CD4-positive, alpha-beta T cell treated with Interleukin-4 for 1 hour (primary cell): Measurements from ENCODE around the gene ABR.

Source experiments
- DNase-seq, 2 donors: peaks; one replicate each; pipeline ENCODE4 v3.0.0-alpha.2; 2020 to 2022

ABR gene

GRCh38 chr17:1025733-1026598 lies 153.8 kb downstream of the ABR start:
- no peak for DNase-seq

DNA sequence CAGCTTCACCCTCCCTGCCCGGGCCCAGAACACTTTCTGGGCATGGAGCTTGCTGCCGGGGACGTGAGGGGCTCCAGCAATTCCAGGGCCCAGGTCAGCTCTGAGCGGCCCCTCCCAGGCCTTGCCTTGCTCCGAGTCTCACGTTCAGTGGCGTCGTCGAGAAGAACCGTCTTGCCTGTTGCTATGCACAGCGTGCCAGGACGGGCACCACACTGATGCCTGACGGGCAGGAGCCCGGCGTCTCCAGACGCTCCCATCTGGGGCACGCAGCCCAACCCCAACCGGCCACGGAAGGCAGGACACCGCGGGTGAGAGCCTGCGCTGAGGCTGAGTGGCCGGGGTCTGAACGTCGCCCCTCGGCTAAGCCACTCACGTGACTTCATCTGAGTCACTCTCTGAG lies 155.7 kb downstream of the ABR start:
- DNase-seq: no peak

- DNase-seq: no peak
Observed at GRCh38 chr17:1022278-1023024, 157.3 kb downstream of the ABR start.

- DNase-seq: no peak
Observed at GRCh38 chr17:1021147-1021546, 158.6 kb downstream of the ABR start.

GRCh38 chr17:1019451-1019850 lies 160.3 kb downstream of the ABR start:
- no peak for DNase-seq

DNA sequence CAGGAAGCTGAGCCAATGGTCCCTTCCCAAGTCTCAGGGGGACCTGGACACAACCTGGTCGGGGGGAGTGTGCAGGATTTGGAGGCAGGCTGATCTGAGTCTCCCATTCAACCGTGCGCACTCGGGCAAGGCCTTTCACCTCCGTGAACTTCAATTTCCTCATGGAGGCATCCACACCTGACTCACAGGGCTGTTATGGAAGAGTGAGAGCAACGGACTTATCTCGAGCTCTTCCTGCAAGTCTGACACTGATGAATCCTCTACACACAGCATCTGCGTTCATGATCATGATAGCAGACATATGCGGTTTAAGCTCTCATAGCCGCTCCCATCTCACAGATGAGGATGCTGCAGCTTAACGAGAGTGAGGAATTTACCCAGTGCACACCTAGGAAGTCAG lies 161.2 kb downstream of the ABR start:
- DNase-seq: no peak

DNA sequence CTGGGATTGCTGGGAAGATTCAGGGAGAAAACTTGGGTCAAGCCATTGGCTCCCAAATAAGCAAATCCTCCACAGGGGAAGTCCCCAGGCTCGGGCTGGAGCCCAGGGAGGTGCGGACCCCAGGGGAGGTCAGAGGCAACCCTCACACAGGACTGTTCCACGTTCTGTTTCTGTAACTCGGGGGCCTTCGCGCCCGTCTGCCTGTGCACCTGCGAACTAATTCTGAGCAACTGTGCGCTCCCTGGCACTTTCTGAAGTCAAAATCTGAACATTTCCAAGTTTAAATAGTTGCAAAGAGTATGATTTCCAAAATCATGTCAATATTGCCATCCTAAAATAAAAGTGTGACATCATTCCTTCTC lies 166.1 kb downstream of the ABR start:
- DNase-seq: no peak

DNA sequence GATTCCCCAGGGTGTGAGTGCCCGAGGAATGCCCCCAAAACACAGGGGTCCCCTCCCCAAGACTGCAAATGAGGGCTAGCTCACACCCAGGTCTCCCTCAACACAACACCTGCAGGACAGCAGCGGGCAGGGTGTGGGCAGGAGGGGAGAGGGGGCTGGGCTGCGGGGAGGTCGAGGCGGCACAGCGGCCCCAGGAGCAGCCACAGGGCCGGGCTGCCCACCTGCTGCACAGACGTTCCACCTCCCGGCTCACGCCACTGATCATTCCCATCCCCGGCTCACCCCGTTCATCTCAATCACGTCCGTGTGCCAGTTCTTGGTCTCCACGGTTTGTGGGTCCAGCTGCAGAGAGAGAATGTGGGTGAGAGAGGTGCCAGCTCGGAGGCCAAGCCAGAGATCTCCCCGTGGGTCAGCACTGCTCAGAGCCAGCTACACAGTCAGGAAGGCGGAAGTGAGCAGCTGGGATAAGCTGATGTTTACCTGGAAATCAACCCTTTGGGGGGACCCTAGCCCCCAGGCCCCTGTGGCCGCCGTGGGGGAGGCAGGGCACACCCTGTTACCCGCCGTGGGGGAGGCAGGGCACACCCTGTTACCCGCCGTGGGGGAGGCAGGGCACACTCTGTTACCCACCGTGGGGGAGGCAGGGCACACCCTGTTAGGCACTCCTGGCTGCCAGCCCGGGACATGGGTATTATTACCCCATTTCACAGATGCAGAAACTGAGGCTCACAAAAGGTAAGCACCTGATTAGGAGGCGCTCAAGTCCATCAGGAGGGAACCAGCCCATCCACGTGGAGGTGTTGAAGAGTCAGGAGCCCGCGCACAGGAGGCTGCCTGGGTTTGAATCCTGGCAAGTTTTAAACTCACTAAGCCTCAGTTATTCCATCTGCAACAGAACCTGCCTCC lies 166.7 kb downstream of the ABR start:
- no peak for DNase-seq

GRCh38 chr17:1011760-1012735 lies 167.7 kb downstream of the ABR start:
- DNase-seq: no peak

- DNase-seq: no peak
Observed at GRCh38 chr17:1011138-1011537, 168.6 kb downstream of the ABR start.

DNA sequence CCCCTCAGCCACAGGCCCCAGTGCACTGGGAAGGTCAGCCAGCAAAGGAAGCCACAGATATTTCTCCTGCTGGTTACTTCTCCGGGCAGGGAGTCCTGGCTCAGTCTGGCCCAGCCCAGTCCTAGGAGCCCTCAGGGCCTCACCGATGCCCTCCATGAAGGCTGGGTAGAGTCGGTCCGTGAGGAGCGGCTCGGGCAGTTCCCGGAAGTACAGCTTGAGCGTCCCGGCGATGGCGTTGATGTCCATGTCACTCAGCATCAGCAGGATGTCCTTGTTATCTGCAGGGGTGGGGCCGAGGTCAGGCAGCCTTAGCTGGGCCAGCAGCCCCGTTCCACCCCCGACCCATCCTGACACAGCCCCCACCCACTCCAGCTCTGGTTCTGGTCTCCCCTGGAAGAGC lies 169.2 kb downstream of the ABR start:
- no peak for DNase-seq

DNA sequence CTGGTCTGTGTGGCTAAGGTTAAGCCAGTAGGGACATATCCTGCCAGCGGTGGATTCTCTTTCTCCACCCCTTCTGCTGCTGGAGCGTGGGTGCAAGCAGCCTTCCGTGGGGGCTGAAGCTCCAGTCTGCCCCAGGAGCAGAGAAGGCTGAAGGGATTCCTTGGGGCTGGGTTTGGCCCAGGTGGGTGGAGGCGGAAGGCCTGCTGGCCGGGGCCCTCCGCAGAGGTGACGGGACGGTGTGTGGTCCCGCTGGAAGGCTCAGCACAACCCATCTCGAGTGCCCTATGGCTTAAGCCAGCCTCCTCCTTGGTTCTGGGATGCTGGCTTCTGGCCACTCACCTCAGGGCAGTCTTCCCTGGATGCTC lies 169.7 kb downstream of the ABR start:
- no peak for DNase-seq

GRCh38 chr17:1009229-1010085 lies 170.3 kb downstream of the ABR start:
- DNase-seq: no peak

DNA sequence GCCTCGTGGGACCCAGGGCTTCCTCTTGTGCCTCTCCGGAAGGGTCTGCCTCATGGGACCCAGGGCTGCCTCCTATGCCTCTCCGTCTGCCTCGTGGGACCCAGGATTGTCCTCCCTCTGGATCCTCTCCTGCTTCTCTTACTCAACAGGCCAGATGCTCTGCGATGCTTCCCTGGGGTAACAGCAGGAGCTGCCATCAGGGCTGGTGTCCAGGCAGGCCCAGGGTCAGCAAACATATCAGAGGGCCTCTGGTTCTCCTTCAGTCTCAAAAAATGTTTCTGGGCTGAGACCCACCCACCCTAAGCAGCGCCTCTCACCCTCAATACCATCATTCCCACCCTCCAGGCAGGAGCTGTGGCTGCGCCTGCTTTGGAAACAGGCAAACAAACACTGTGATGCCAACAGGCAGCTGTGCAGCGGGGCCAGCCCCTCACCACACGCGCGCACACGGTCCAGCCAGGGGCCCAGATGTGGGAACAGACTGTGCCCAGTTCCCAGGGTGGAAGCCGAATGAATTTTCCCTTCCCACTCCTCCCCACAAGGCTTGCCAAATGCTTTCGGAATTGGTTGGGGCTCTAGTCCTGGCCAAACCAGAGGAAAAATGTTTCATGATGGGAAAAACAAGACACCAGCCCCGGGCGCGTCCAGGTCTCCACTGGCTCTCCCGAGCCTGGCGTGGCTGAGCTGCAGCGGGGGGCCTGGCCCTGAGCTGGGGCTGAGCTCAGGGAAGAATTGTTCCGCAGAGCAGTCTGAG lies 171.6 kb downstream of the ABR start:
- no peak for DNase-seq

DNA sequence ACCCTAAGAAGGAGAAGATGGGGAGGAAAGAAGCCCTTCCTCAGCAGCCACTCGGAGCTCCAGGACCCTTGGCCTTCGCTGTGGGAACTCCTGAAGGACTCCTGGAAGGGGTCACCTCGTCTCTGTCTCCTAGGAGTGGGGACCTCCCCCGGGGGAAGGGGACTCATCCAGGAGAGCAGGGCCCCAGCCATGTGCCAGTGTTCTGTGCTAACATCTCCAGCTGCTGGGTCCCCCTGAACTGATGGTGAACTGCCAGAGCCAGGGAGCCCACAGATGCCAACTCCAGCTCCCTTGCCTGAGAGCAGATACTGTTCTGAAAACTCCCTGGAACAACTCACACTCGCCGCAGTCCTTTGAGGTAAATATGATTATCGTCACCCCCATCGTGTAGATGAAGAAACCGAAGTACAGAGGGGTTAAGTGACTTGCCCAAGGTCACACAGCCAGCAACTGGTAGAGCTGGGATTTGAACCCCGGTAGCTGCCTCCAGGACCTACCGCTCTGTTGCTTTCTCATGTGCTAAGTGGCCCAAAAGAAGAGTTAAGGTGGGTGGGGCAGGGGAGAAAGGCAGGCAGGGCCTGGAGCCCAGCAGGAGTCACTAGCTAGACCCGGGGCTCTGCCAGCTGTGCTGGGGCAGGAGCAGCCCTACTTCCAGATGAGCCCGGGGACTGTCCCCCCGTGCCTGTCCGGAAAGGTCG lies 172.3 kb downstream of the ABR start:
- no peak for DNase-seq

- no peak for DNase-seq
Observed at GRCh38 chr17:1006054-1006453, 173.7 kb downstream of the ABR start.

DNA sequence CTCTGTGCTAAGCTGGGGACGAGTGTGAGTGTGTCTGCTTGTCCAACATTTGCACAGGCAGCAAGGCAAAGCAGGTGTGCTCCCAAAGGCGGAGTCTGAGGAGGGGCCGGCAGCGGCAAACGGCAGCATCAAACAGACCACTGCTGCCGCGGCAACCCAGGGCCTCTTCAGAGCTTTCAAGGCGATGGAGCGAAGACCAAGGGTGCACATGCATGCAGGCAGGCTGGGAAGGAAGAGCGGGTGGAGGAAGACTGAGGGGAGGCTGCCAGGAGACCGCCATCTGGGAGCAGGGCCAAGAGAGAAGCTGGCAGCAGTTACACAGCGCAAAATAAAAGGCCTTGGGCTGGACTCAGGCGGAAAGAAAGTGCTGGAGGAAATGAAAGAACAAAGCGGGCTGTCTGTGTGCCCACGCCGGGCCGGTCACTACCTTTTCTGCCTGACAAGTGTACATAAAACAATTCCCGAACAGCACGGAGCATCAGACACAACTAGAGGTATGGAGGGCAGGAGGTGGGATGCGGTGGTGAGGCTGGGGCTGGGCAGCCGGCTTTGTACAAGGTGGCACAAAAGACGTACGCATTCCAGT lies 174.3 kb downstream of the ABR start:
- no peak for DNase-seq

DNA sequence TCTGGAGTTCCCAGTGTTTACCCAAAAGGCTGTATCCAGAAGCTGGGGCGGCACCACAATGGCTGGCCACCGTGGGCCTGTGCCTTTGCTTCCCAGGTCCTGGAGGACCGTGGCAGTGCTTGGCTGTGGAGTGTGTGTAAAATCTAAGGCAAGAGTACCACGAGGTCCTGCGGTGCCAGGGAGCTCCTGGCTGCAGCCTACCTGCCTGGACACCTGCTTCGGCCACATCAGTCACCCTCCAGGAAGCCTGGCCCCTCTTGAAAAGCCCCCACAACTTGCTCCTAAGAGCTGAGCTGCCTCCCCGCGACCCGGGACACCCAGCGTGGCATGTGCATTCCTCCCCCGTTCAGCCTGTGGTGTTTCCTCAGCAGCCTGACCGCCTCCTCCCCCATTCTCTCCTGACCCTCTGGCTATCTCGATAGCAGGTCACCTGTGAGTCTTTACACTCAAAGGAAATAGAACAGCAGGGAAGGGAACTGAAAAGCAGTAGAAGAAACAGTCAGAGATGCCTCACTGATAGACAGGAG lies 174.9 kb downstream of the ABR start:
- no peak for DNase-seq
